ENCODE measurements around the gene ZNF629.

DNA sequence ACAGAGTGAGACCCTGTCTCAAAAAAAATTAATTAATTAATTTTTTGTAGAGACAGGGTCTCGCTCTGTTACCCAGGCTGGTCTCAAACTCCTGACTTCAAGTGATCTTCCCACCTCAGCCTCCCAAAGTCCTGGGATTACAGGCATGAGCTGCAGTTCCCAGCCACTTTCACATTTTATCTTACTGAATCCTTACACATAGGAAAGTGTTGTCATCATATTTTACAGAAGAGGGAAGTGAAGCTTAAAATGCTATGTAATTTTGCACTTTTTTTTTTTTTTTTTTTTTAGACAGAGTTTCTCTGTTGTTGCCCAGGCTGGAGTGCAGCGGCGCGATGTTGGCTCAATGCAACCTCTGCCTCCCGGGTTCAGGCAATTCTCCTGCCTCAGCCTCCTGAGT is 21.1 kb upstream of the ZNF629 start:
- TF ChIP-seq CTCF (IDR thresholded peaks at IDR 0.05) (no peak), POLR2A (IDR thresholded peaks at IDR 0.05) (no peak)
